ENCODE data around the gene CD96. TPM values are rescaled to one million over a fixed set of nuclear protein-coding genes. Genes with fewer than 3 reads are reported as not detected.

Gene CD96
- total and polyA plus RNA-seq, 5 donors from 2014 or later: 104 to 149 (median 125) TPM

GRCh38 chr3:111650378-111651275 is 108.6 kb downstream of the CD96 start:
- no peak overlapping the region for H3K27ac Mint-ChIP-seq
- DNase-seq (no peak), ATAC-seq (ENCODE audit: low read depth in 2 of 2) (no peak)
- H3K4me1 Mint-ChIP-seq: peaks cover 7 to 11% (median 10%) of the 10 kb centered on the region in 4 donors
- H3K9me3 Mint-ChIP-seq: peaks cover 0 to 1% (median 0%) of the 10 kb centered on the region in 7 donors
- no peaks in the 10 kb centered on the region for H3K9me3 ChIP-seq (ENCODE audit: control insufficient read depth in 2 of 2, low read length in 2 of 2)
- peak overlapping the region in 1 of 4 donors; percentile 17 for H3K4me3 Mint-ChIP-seq
- H3K4me3 ChIP-seq (ENCODE audit: low read depth, low read length): no peak overlapping the region
- no peaks in the 10 kb centered on the region for H3K27me3 Mint-ChIP-seq
- H3K4me1 ChIP-seq (ENCODE audit: control insufficient read depth, insufficient read depth, low read length, poor library complexity, severe bottlenecking): no peaks in the 10 kb centered on the region
- H3K27ac ChIP-seq (ENCODE audit: insufficient read depth, low read length, poor library complexity, severe bottlenecking): no peak overlapping the region
- no peaks in the 10 kb centered on the region for H3K27me3 ChIP-seq (ENCODE audit: control insufficient read depth, insufficient read depth, low read length)
- peaks cover 70% of the 10 kb centered on the region for H3K36me3 Mint-ChIP-seq
- H3K36me3 ChIP-seq (ENCODE audit: control insufficient read depth, insufficient read depth, low read length): peaks cover 71% of the 10 kb centered on the region

- no peak overlapping the region for H3K4me3 ChIP-seq (ENCODE audit: low read depth, low read length)
- H3K4me1 ChIP-seq (ENCODE audit: control insufficient read depth, insufficient read depth, low read length, poor library complexity, severe bottlenecking): no peaks in the 10 kb centered on the region
- no peaks in the 10 kb centered on the region for H3K9me3 ChIP-seq (ENCODE audit: control insufficient read depth in 2 of 2, low read length in 2 of 2)
- peak overlapping the region in 2 of 3 donors; percentile 3 to 57 for H3K27ac Mint-ChIP-seq
- no peaks in the 10 kb centered on the region for H3K27me3 ChIP-seq (ENCODE audit: control insufficient read depth, insufficient read depth, low read length)
- ATAC-seq (ENCODE audit: low read depth in 2 of 2) (no peak), DNase-seq (no peak)
- H3K36me3 ChIP-seq (ENCODE audit: control insufficient read depth, insufficient read depth, low read length): peaks cover 64% of the 10 kb centered on the region
- no peaks in the 10 kb centered on the region for H3K27me3 Mint-ChIP-seq
- H3K36me3 Mint-ChIP-seq: peaks cover 61% of the 10 kb centered on the region
- H3K9me3 Mint-ChIP-seq: peaks cover 0 to 1% (median 0%) of the 10 kb centered on the region in 7 donors
- H3K27ac ChIP-seq (ENCODE audit: insufficient read depth, low read length, poor library complexity, severe bottlenecking): no peak overlapping the region
- no peak overlapping the region for H3K4me3 Mint-ChIP-seq
- peaks cover 4 to 9% (median 7%) of the 10 kb centered on the region in 4 donors for H3K4me1 Mint-ChIP-seq
Observed at GRCh38 chr3:111652492-111653180, 110.6 kb downstream of the CD96 start.

- peaks cover 53% of the 10 kb centered on the region for H3K36me3 ChIP-seq (ENCODE audit: control insufficient read depth, insufficient read depth, low read length)
Observed at GRCh38 chr3:111653766-111654165, 111.8 kb downstream of the CD96 start.

GRCh38 chr3:111662012-111662411 is 120.0 kb downstream of the CD96 start:
- Mint-ChIP-seq H3K4me1 (peaks cover 6 to 22% (median 15%) of the 10 kb centered on the region in 4 donors), H3K36me3 (peaks cover 58% of the 10 kb centered on the region), H3K27me3 (no peaks in the 10 kb centered on the region), H3K9me3 (peaks cover 3 to 38% (median 7%) of the 10 kb centered on the region in 7 donors), H3K27ac (peak overlapping the region in 1 of 3 donors; percentile 22), H3K4me3 (no peak overlapping the region)
- no peaks in the 10 kb centered on the region for H3K27me3 ChIP-seq (ENCODE audit: control insufficient read depth, insufficient read depth, low read length)
- ATAC-seq (ENCODE audit: low read depth in 2 of 2): no peak
- H3K9me3 ChIP-seq (ENCODE audit: control insufficient read depth in 2 of 2, low read length in 2 of 2): peaks cover 0 to 8% of the 10 kb centered on the region in 2 experiments
- H3K4me3 ChIP-seq (ENCODE audit: low read depth, low read length): no peak overlapping the region
- H3K27ac ChIP-seq (ENCODE audit: insufficient read depth, low read length, poor library complexity, severe bottlenecking): no peak overlapping the region
- DNase-seq: no peak
- peaks cover under 1% of the 10 kb centered on the region for H3K4me1 ChIP-seq (ENCODE audit: control insufficient read depth, insufficient read depth, low read length, poor library complexity, severe bottlenecking)
- H3K36me3 ChIP-seq (ENCODE audit: control insufficient read depth, insufficient read depth, low read length): peaks cover 15% of the 10 kb centered on the region

More at GRCh38 chr3:111653766-111654165, 111.8 kb downstream of the CD96 start:
- no peak overlapping the region for H3K27ac ChIP-seq (ENCODE audit: insufficient read depth, low read length, poor library complexity, severe bottlenecking)
- Mint-ChIP-seq H3K9me3 (peaks cover 0 to 1% (median 0%) of the 10 kb centered on the region in 7 donors), H3K4me3 (peak overlapping the region in 1 of 4 donors; percentile 23), H3K27me3 (no peaks in the 10 kb centered on the region), H3K27ac (peak overlapping the region in 1 of 3 donors; percentile 46), H3K4me1 (peaks cover 3 to 14% (median 5%) of the 10 kb centered on the region in 4 donors), H3K36me3 (peaks cover 65% of the 10 kb centered on the region)
- no peak overlapping the region for H3K4me3 ChIP-seq (ENCODE audit: low read depth, low read length)
- ATAC-seq (ENCODE audit: low read depth in 2 of 2): no peak
- H3K27me3 ChIP-seq (ENCODE audit: control insufficient read depth, insufficient read depth, low read length): no peaks in the 10 kb centered on the region
- no peak for DNase-seq
- no peaks in the 10 kb centered on the region for H3K9me3 ChIP-seq (ENCODE audit: control insufficient read depth in 2 of 2, low read length in 2 of 2)
- H3K4me1 ChIP-seq (ENCODE audit: control insufficient read depth, insufficient read depth, low read length, poor library complexity, severe bottlenecking): no peaks in the 10 kb centered on the region

GRCh38 chr3:111662907-111663306 is 120.9 kb downstream of the CD96 start:
- peaks cover 9% of the 10 kb centered on the region for H3K4me1 ChIP-seq (ENCODE audit: control insufficient read depth, insufficient read depth, low read length, poor library complexity, severe bottlenecking)

GRCh38 chr3:111666041-111666735 is 124.2 kb downstream of the CD96 start:
- Histone ChIP-seq H3K4me3 (ENCODE audit: low read depth, low read length) (no peak overlapping the region), H3K27ac (ENCODE audit: insufficient read depth, low read length, poor library complexity, severe bottlenecking) (no peak overlapping the region), H3K9me3 (ENCODE audit: control insufficient read depth in 2 of 2, low read length in 2 of 2) (peaks cover 0 to 8% of the 10 kb centered on the region in 2 experiments), H3K4me1 (ENCODE audit: control insufficient read depth, insufficient read depth, low read length, poor library complexity, severe bottlenecking) (peaks cover 24% of the 10 kb centered on the region), H3K36me3 (ENCODE audit: control insufficient read depth, insufficient read depth, low read length) (peaks cover 5% of the 10 kb centered on the region), H3K27me3 (ENCODE audit: control insufficient read depth, insufficient read depth, low read length) (no peaks in the 10 kb centered on the region)
- ATAC-seq (ENCODE audit: low read depth in 2 of 2) (no peak), DNase-seq (no peak)
- H3K27ac Mint-ChIP-seq: peak overlapping the region; percentile 10 to 84 (median 36)
- H3K36me3 Mint-ChIP-seq: peaks cover 26% of the 10 kb centered on the region
- H3K9me3 Mint-ChIP-seq: peaks cover 0 to 19% (median 7%) of the 10 kb centered on the region in 7 donors
- H3K4me3 Mint-ChIP-seq: peak overlapping the region in 2 of 4 donors; percentile 49 to 73
- no peaks in the 10 kb centered on the region for H3K27me3 Mint-ChIP-seq
- peaks cover 23 to 37% (median 30%) of the 10 kb centered on the region in 4 donors for H3K4me1 Mint-ChIP-seq

More at GRCh38 chr3:111662907-111663306, 120.9 kb downstream of the CD96 start:
- Mint-ChIP-seq H3K27ac (no peak overlapping the region), H3K9me3 (peaks cover 3 to 38% (median 7%) of the 10 kb centered on the region in 7 donors), H3K27me3 (no peaks in the 10 kb centered on the region), H3K36me3 (peaks cover 57% of the 10 kb centered on the region), H3K4me1 (peaks cover 14 to 29% (median 21%) of the 10 kb centered on the region in 4 donors), H3K4me3 (peak overlapping the region in 1 of 4 donors; percentile 42)
- H3K27me3 ChIP-seq (ENCODE audit: control insufficient read depth, insufficient read depth, low read length): no peaks in the 10 kb centered on the region
- H3K36me3 ChIP-seq (ENCODE audit: control insufficient read depth, insufficient read depth, low read length): peaks cover 15% of the 10 kb centered on the region
- no peak overlapping the region for H3K4me3 ChIP-seq (ENCODE audit: low read depth, low read length)
- peaks cover 0 to 8% of the 10 kb centered on the region in 2 experiments for H3K9me3 ChIP-seq (ENCODE audit: control insufficient read depth in 2 of 2, low read length in 2 of 2)
- DNase-seq (no peak), ATAC-seq (ENCODE audit: low read depth in 2 of 2) (no peak)
- H3K27ac ChIP-seq (ENCODE audit: insufficient read depth, low read length, poor library complexity, severe bottlenecking): no peak overlapping the region

GRCh38 chr3:111667170-111667569 is 125.2 kb downstream of the CD96 start:
- H3K9me3 ChIP-seq (ENCODE audit: control insufficient read depth in 2 of 2, low read length in 2 of 2): no peaks in the 10 kb centered on the region
- Mint-ChIP-seq H3K4me1 (peaks cover 23 to 43% (median 33%) of the 10 kb centered on the region in 4 donors), H3K27ac (peak overlapping the region; percentile 83 to 94 (median 83)), H3K27me3 (no peaks in the 10 kb centered on the region), H3K4me3 (peak overlapping the region in 3 of 4 donors; percentile 16 to 66 (median 66)), H3K9me3 (peaks cover 0 to 14% (median 6%) of the 10 kb centered on the region in 7 donors), H3K36me3 (peaks cover 23% of the 10 kb centered on the region)
- H3K4me3 ChIP-seq (ENCODE audit: low read depth, low read length): peak overlapping the region; percentile 90
- no peak for ATAC-seq (ENCODE audit: low read depth in 2 of 2)
- H3K4me1 ChIP-seq (ENCODE audit: control insufficient read depth, insufficient read depth, low read length, poor library complexity, severe bottlenecking): peaks cover 26% of the 10 kb centered on the region
- H3K27ac ChIP-seq (ENCODE audit: insufficient read depth, low read length, poor library complexity, severe bottlenecking): peak overlapping the region; percentile 79
- no peaks in the 10 kb centered on the region for H3K36me3 ChIP-seq (ENCODE audit: control insufficient read depth, insufficient read depth, low read length)
- no peak for DNase-seq
- H3K27me3 ChIP-seq (ENCODE audit: control insufficient read depth, insufficient read depth, low read length): no peaks in the 10 kb centered on the region

All from CD4-positive, CD25-positive, alpha-beta regulatory T cell (primary cell).